ENCODE results near the gene COL6A1. TPM values are rescaled to one million over a fixed set of nuclear protein-coding genes. Genes with fewer than 3 reads are reported as not detected.

COL6A1 gene
- total and polyA plus RNA-seq, 2 of the 4 experiments (the other 2 are of a cell fraction) = 173 to 1,578 TPM

GRCh38 chr21:45945066-45945867, 36.3 kb upstream of the COL6A1 start:
- no peaks in the 10 kb centered on the region for H3K79me1 ChIP-seq (ENCODE audit: low read depth in 1 of 2, low read length in 2 of 2)
- no peak overlapping the region for H4K91ac ChIP-seq (ENCODE audit: insufficient read depth, low read depth, low read length)
- no peaks in the 10 kb centered on the region for H3K36me3 ChIP-seq (ENCODE audit: control insufficient read depth, insufficient read depth, low read length)
- H3K4ac ChIP-seq (ENCODE audit: low read depth, low read length) = no peak overlapping the region
- H3K18ac ChIP-seq (ENCODE audit: low read depth, low read length) = no peak overlapping the region
- no peak overlapping the region for H3K4me3 ChIP-seq (ENCODE audit: insufficient read depth, low read depth, low read length)
- no peak overlapping the region for H3K4me2 ChIP-seq (ENCODE audit: low read depth, low read length)
- ChIA-PET CTCF (interaction anchor here (0.6 kb wide), 1 partner anchor 412 kb away, joined by 3 read pairs; no protein-coding TSS in a partner anchor), POLR2A (ENCODE audit: unreplicated experiment) (no interaction called here)
- no peak overlapping the region for H4K5ac ChIP-seq (ENCODE audit: low read depth, low read length)
- no peak overlapping the region for H3K14ac ChIP-seq (replicated peaks; ENCODE audit: low read depth, low read length)
- dilution Hi-C loops (cut with HindIII; ENCODE audit: low sequenced_read_pairs, unreplicated experiment) (no loop called here), in situ Hi-C loops (cut with MboI; ENCODE audit: low sequenced_read_pairs) (no loop called here), intact Hi-C loops (cut with micrococcal nuclease) (no loop called here)
- H3K9ac ChIP-seq (ENCODE audit: low read depth, low read length) = no peak overlapping the region
- no peak for DNase-seq
- no peak overlapping the region for H2BK20ac ChIP-seq (ENCODE audit: low read depth, low read length)
- no peak overlapping the region for H4K8ac ChIP-seq (ENCODE audit: low read depth in 2 of 2, low read length in 2 of 2)
- H3K4me1 ChIP-seq (ENCODE audit: control insufficient read depth, insufficient read depth, low read length) = no peaks in the 10 kb centered on the region; the same call in 1 of the 2 replicates
- no peak overlapping the region for H2AFZ ChIP-seq (replicated peaks; ENCODE audit: low read length, poor library complexity)
- no peaks in the 10 kb centered on the region; the same call in 1 of the 2 replicates for H3K27me3 ChIP-seq (ENCODE audit: control insufficient read depth, insufficient read depth, low read length)
- H3K27ac ChIP-seq (ENCODE audit: insufficient read depth, low read length) = no peak overlapping the region
- H3K9me1 ChIP-seq (ENCODE audit: insufficient read depth, low read length) = no peaks in the 10 kb centered on the region
- no peak overlapping the region for H3K56ac ChIP-seq (ENCODE audit: extremely low read depth, insufficient read depth, low read length)
- BruUV-seq (replicated peaks) = no TSS peak
- WGBS, 2 experiments (ENCODE audit: extremely low coverage in 2 of 2, insufficient read length in 1 of 2) = 79% methylated on average over 11 of the region's 24 CpGs; no CpG with 5 or more reads in 1 of the 2 experiments
- no peaks in the 10 kb centered on the region for H4K20me1 ChIP-seq (ENCODE audit: insufficient read depth, low read length)
- no peak overlapping the region for H2AK9ac ChIP-seq (replicated peaks; ENCODE audit: low read depth, low read length, poor library complexity)
- H3K9me3 ChIP-seq (ENCODE audit: control insufficient read depth, insufficient read depth, low read length) = no peaks in the 10 kb centered on the region
- no peak overlapping the region for H2BK15ac ChIP-seq (ENCODE audit: low read depth, low read length)
- no peak overlapping the region for H2AK5ac ChIP-seq (ENCODE audit: low read depth, low read length)
- H2BK5ac ChIP-seq (ENCODE audit: low read depth, low read length, poor library complexity, severe bottlenecking) = no peak overlapping the region
- ATAC-seq (ENCODE audit: low read depth) = no peak
- H3K23ac ChIP-seq (ENCODE audit: low read depth, low read length) = no peak overlapping the region
- H2BK120ac ChIP-seq (ENCODE audit: low read depth, low read length) = no peak overlapping the region
- no peak for TF ChIP-seq MAZ (IDR thresholded peaks at IDR 0.05; ENCODE audit: borderline replicate concordance, low read depth, low read length)
- no peak for TF ChIP-seq RCOR1 (IDR thresholded peaks at IDR 0.05; ENCODE audit: insufficient replicate concordance, low read length)
- TF ChIP-seq CHD1 (IDR thresholded peaks at IDR 0.05; ENCODE audit: low read depth, low read length) = no peak
- no peak for TF ChIP-seq BHLHE40 (IDR thresholded peaks at IDR 0.05; ENCODE audit: low read depth, low read length)
- TF ChIP-seq RAD21 (IDR thresholded peaks at IDR 0.05; ENCODE audit: low read length) = no peak
- TF ChIP-seq RFX5 (IDR thresholded peaks at IDR 0.05; ENCODE audit: low read depth, low read length) = no peak
- TF ChIP-seq USF2 (IDR thresholded peaks at IDR 0.05; ENCODE audit: low read depth, low read length) = no peak
- no peak for TF ChIP-seq MXI1 (IDR thresholded peaks at IDR 0.05; ENCODE audit: borderline replicate concordance, low read depth, low read length)
- TF ChIP-seq ELK1 (IDR thresholded peaks at IDR 0.05; ENCODE audit: borderline replicate concordance, low read depth, low read length) = no peak
- TF ChIP-seq POLR2A (IDR thresholded peaks at IDR 0.05; ENCODE audit: low read depth, low read length) = no peak
- no peak for TF ChIP-seq CTCF (conservative IDR thresholded peaks at IDR 0.05; ENCODE audit: low read depth, low read length)
- no peak for TF ChIP-seq SMC3 (IDR thresholded peaks at IDR 0.05; ENCODE audit: low read depth, low read length)
- TF ChIP-seq CEBPB (IDR thresholded peaks at IDR 0.05; ENCODE audit: low read depth, low read length) = no peak
- no peak for TF ChIP-seq MAFK (IDR thresholded peaks at IDR 0.05; ENCODE audit: low read depth, low read length)
- no peak for TF ChIP-seq FOS (IDR thresholded peaks at IDR 0.05; ENCODE audit: low read depth, low read length)

Data from IMR-90 (cell line).